ENCODE results near the gene KICS2. TPM values are rescaled to one million over a fixed set of nuclear protein-coding genes. Genes with fewer than 3 reads are reported as not detected.
"Not testable (repeated sequence)": the region's sequence is repeated elsewhere in the genome, so short reads cannot be mapped to it uniquely, and the experiment has no call there.

The KICS2 gene
- total RNA-seq, 1 donor from 2014 or later = 3.8 TPM

GRCh38 chr12:64220046-64220445 lies 2.0 kb downstream of the KICS2 start:
- intact Hi-C loops (cut with DNase I) = loop anchor here (5.0 kb wide), 1 partner anchor 123 kb away; no protein-coding TSS in a partner anchor
- no peak for ATAC-seq

GRCh38 chr12:64219145-64219544 lies 3.0 kb downstream of the KICS2 start:
- intact Hi-C loops (cut with DNase I) = no loop called here
- DNase-seq (ENCODE audit: missing footprints) = no peak

More at GRCh38 chr12:64220046-64220445, 2.0 kb downstream of the KICS2 start:
- DNase-seq (ENCODE audit: missing footprints) = no peak

GRCh38 chr12:64218597-64218996 lies 3.5 kb downstream of the KICS2 start:
- DNase-seq (ENCODE audit: missing footprints) (no peak), ATAC-seq (no peak)
- intact Hi-C loops (cut with DNase I) = no loop called here

More at GRCh38 chr12:64219145-64219544, 3.0 kb downstream of the KICS2 start:
- ATAC-seq = no peak

GRCh38 chr12:64217643-64218042 lies 4.5 kb downstream of the KICS2 start:
- ATAC-seq; intact Hi-C loops (cut with DNase I); DNase-seq (ENCODE audit: missing footprints): not testable (repeated sequence)

- intact Hi-C loops (cut with DNase I) = no loop called here
- no peak for DNase-seq (ENCODE audit: missing footprints)
- no peak for ATAC-seq
Measured at GRCh38 chr12:64216239-64216638, 5.9 kb downstream of the KICS2 start.

GRCh38 chr12:64212119-64212746 lies 9.9 kb downstream of the KICS2 start:
- intact Hi-C loops (cut with DNase I) = no loop called here

GRCh38 chr12:64207453-64207852 lies 14.6 kb downstream of the KICS2 start:
- ATAC-seq (no peak), DNase-seq (ENCODE audit: missing footprints) (no peak)
- intact Hi-C loops (cut with DNase I) = no loop called here

More at GRCh38 chr12:64212119-64212746, 9.9 kb downstream of the KICS2 start:
- ATAC-seq (no peak), DNase-seq (ENCODE audit: missing footprints) (no peak)

GRCh38 chr12:64205542-64205941 lies 16.6 kb downstream of the KICS2 start:
- ATAC-seq (no peak), DNase-seq (ENCODE audit: missing footprints) (no peak)
- intact Hi-C loops (cut with DNase I) = no loop called here

- intact Hi-C loops (cut with DNase I) = no loop called here
- DNase-seq (ENCODE audit: missing footprints) (no peak), ATAC-seq (no peak)
Measured at GRCh38 chr12:64203775-64204174, 18.3 kb downstream of the KICS2 start.

GRCh38 chr12:64203036-64203435 lies 19.1 kb downstream of the KICS2 start:
- intact Hi-C loops (cut with DNase I) = no loop called here
- no peak for ATAC-seq
- DNase-seq (ENCODE audit: missing footprints) = no peak

GRCh38 chr12:64195841-64196240 lies 26.3 kb downstream of the KICS2 start:
- DNase-seq (ENCODE audit: missing footprints); ATAC-seq; intact Hi-C loops (cut with DNase I): not testable (repeated sequence)

GRCh38 chr12:64194333-64195149 lies 27.6 kb downstream of the KICS2 start:
- ATAC-seq (peak; percentile 78), DNase-seq (ENCODE audit: missing footprints) (no peak)
- intact Hi-C loops (cut with DNase I) = no loop called here

GRCh38 chr12:64193931-64194330 lies 28.2 kb downstream of the KICS2 start:
- DNase-seq (ENCODE audit: missing footprints) (no peak), ATAC-seq (peak; percentile 65)
- intact Hi-C loops (cut with DNase I) = no loop called here

- no peak for ATAC-seq
- intact Hi-C loops (cut with DNase I) = no loop called here
- no peak for DNase-seq (ENCODE audit: missing footprints)
Measured at GRCh38 chr12:64192644-64193444, 29.3 kb downstream of the KICS2 start.

- no peak for DNase-seq (ENCODE audit: missing footprints)
- no peak for ATAC-seq
- intact Hi-C loops (cut with DNase I) = no loop called here
Measured at GRCh38 chr12:64190140-64190539, 32.0 kb downstream of the KICS2 start.

GRCh38 chr12:64189530-64189929 lies 32.6 kb downstream of the KICS2 start:
- intact Hi-C loops (cut with DNase I) = no loop called here
- DNase-seq (ENCODE audit: missing footprints) (no peak), ATAC-seq (no peak)

GRCh38 chr12:64187794-64188193 lies 34.3 kb downstream of the KICS2 start:
- DNase-seq (ENCODE audit: missing footprints) (no peak), ATAC-seq (no peak)
- intact Hi-C loops (cut with DNase I) = no loop called here

- no peak for DNase-seq (ENCODE audit: missing footprints)
- intact Hi-C loops (cut with DNase I) = no loop called here
- no peak for ATAC-seq
Measured at GRCh38 chr12:64187370-64187769, 34.7 kb downstream of the KICS2 start.

GRCh38 chr12:64186789-64187188 lies 35.3 kb downstream of the KICS2 start:
- intact Hi-C loops (cut with DNase I) = no loop called here
- DNase-seq (ENCODE audit: missing footprints) = no peak
- ATAC-seq = no peak

Measured in Right ventricle myocardium inferior (tissue), 1 donor.